GM21576 (cell line): ENCODE measurements around the gene CYB561D2.

Experiments
- ATAC-seq: cut with Tn5 transposase; IDR thresholded peaks from one replicate; pipeline ENCODE4 v1.9.1; 2021; ENCODE audit warnings: mild to moderate bottlenecking, moderate library complexity; ENCODE audit not compliant: unreplicated experiment

CYB561D2 gene

GRCh38 chr3:50359760-50360110, 9.1 kb downstream of the CYB561D2 start:
- ATAC-seq, result peak; percentile 2

- ATAC-seq, result no peak
Measured at GRCh38 chr3:50364573-50365079, 14.0 kb downstream of the CYB561D2 start.

GRCh38 chr3:50365080-50365841, 14.6 kb downstream of the CYB561D2 start:
- ATAC-seq, result peak; percentile 90

GRCh38 chr3:50365842-50366220, 15.2 kb downstream of the CYB561D2 start:
- ATAC-seq, result no peak

GRCh38 chr3:50369012-50369670, 18.5 kb downstream of the CYB561D2 start:
- no peak for ATAC-seq

GRCh38 chr3:50370594-50370993, 19.9 kb downstream of the CYB561D2 start:
- ATAC-seq, result no peak

GRCh38 chr3:50371133-50371685, 20.5 kb downstream of the CYB561D2 start:
- ATAC-seq, result no peak

GRCh38 chr3:50372349-50372748, 21.7 kb downstream of the CYB561D2 start:
- no peak for ATAC-seq

GRCh38 chr3:50373146-50374051, 22.7 kb downstream of the CYB561D2 start:
- ATAC-seq, result no peak

GRCh38 chr3:50374363-50375257, 23.9 kb downstream of the CYB561D2 start:
- ATAC-seq, result no peak

GRCh38 chr3:50375258-50375931, 24.7 kb downstream of the CYB561D2 start:
- ATAC-seq, result no peak

GRCh38 chr3:50378024-50378423, 27.4 kb downstream of the CYB561D2 start:
- ATAC-seq, result no peak

GRCh38 chr3:50378757-50379156, 28.1 kb downstream of the CYB561D2 start:
- no peak for ATAC-seq

- ATAC-seq, result no peak
Measured at GRCh38 chr3:50380405-50381085, 29.9 kb downstream of the CYB561D2 start.

- ATAC-seq, result no peak
Measured at GRCh38 chr3:50381383-50381782, 30.7 kb downstream of the CYB561D2 start.

- no peak for ATAC-seq
Measured at GRCh38 chr3:50382722-50383121, 32.1 kb downstream of the CYB561D2 start.

GRCh38 chr3:50383750-50384149, 33.1 kb downstream of the CYB561D2 start:
- no peak for ATAC-seq

GRCh38 chr3:50385754-50386153, 35.1 kb downstream of the CYB561D2 start:
- ATAC-seq, result no peak
